H9 (cell line): ENCODE data around the gene FYN. TPM values are rescaled to one million over a fixed set of nuclear protein-coding genes. Genes with fewer than 3 reads are reported as not detected.

Source experiments
- DNase-seq: peaks from one replicate; pipeline ENCODE4 v3.0.0-alpha.2; 2017
- H2AFZ ChIP-seq: one replicate; pipeline ENCODE4 v1.6.1; 2013; ENCODE audit warnings: mild to moderate bottlenecking, low read length, control low read depth, moderate library complexity
- H2AK5ac ChIP-seq: 2 replicates; pipeline ENCODE4 v1.6.1; 2013; ENCODE audit warnings: low read length, control low read depth, mixed read lengths; ENCODE audit not compliant: insufficient read length
- H2BK120ac ChIP-seq: one replicate; pipeline ENCODE4 v1.6.1; 2013; ENCODE audit warnings: low read depth, mild to moderate bottlenecking, low read length, control low read depth, inconsistent platforms; ENCODE audit not compliant: poor library complexity, severe bottlenecking
- H2BK12ac ChIP-seq: 2 replicates; pipeline ENCODE4 v1.6.1; 2013; ENCODE audit warnings: low read length, control low read depth, mixed read lengths, low read depth; ENCODE audit not compliant: insufficient read length
- H2BK15ac ChIP-seq: 2 replicates; pipeline ENCODE4 v1.6.1; 2013; ENCODE audit warnings: low read depth, low read length, control low read depth
- H2BK20ac ChIP-seq: one replicate; pipeline ENCODE4 v1.6.1; 2013; ENCODE audit warnings: low read depth, mild to moderate bottlenecking, low read length, control low read depth, inconsistent platforms; ENCODE audit not compliant: poor library complexity, severe bottlenecking
- H2BK5ac ChIP-seq: 2 replicates; pipeline ENCODE4 v1.6.1; 2013; ENCODE audit warnings: low read length, control low read depth, mixed read lengths; ENCODE audit not compliant: insufficient read length
- H3K14ac ChIP-seq: 2 replicates; pipeline ENCODE4 v1.6.1; 2013; ENCODE audit warnings: low read length, control low read depth; ENCODE audit not compliant: insufficient read depth
- H3K18ac ChIP-seq: 2 replicates; pipeline ENCODE4 v1.6.1; 2013; ENCODE audit warnings: low read depth, mild to moderate bottlenecking, mixed read lengths, low read length, control low read depth; ENCODE audit not compliant: insufficient read length
- H3K23ac ChIP-seq: 2 replicates; pipeline ENCODE4 v1.6.1; 2013; ENCODE audit warnings: low read length, control low read depth, mixed read lengths, low read depth; ENCODE audit not compliant: insufficient read length
- H3K23me2 ChIP-seq: 2 replicates; pipeline ENCODE4 v1.6.1; 2013; ENCODE audit warnings: low read depth, mild to moderate bottlenecking, mixed read lengths, low read length, control low read depth; ENCODE audit not compliant: insufficient read length, poor library complexity, severe bottlenecking
- H3K27ac ChIP-seq: 2 replicates; pipeline ENCODE4 v1.5.1; 2013; ENCODE audit warnings: low read length, control low read depth, mixed read lengths, low read depth; ENCODE audit not compliant: insufficient read length
- H3K27me3 ChIP-seq: 2 replicates; pipeline ENCODE4 v1.6.1; 2013; ENCODE audit warnings: low read length, control low read depth, inconsistent platforms; ENCODE audit not compliant: insufficient read depth
- H3K4ac ChIP-seq: 2 replicates; pipeline ENCODE4 v1.6.1; 2013; ENCODE audit warnings: low read depth, mild to moderate bottlenecking, control low read depth, inconsistent platforms, low read length, moderate library complexity
- H3K4me1 ChIP-seq: 2 replicates; pipeline ENCODE4 v1.6.1; 2013; ENCODE audit warnings: low read length, control low read depth, inconsistent platforms; ENCODE audit not compliant: insufficient read depth
- H3K4me2 ChIP-seq: 2 replicates; pipeline ENCODE4 v1.6.1; 2013; ENCODE audit warnings: low read length, control low read depth, mixed read lengths; ENCODE audit not compliant: insufficient read length, insufficient read depth
- H3K56ac ChIP-seq: 2 replicates; pipeline ENCODE4 v1.6.1; 2013; ENCODE audit warnings: low read depth, mild to moderate bottlenecking, mixed read lengths, low read length, control low read depth; ENCODE audit not compliant: insufficient read length
- H3K79me1 ChIP-seq: 2 replicates; pipeline ENCODE4 v1.6.1; 2013; ENCODE audit warnings: low read depth, mild to moderate bottlenecking, moderate library complexity, low read length, control low read depth, inconsistent platforms; ENCODE audit not compliant: insufficient read depth, poor library complexity, severe bottlenecking
- H3K79me2 ChIP-seq: 2 replicates; pipeline ENCODE4 v1.6.1; 2013; ENCODE audit warnings: low read length, control low read depth, inconsistent platforms; ENCODE audit not compliant: insufficient read depth
- H3K9ac ChIP-seq: 2 replicates; pipeline ENCODE4 v1.6.1; 2013; ENCODE audit warnings: low read length, control low read depth, mixed read lengths; ENCODE audit not compliant: insufficient read length; ENCODE audit errors: extremely low read depth
- H3K9me3 ChIP-seq: one replicate; pipeline ENCODE4 v1.6.1; 2013; ENCODE audit warnings: low read depth, low read length, inconsistent platforms; ENCODE audit not compliant: control insufficient read depth
- H3T11ph ChIP-seq: one replicate; pipeline ENCODE4 v1.6.1; 2013; ENCODE audit warnings: mild to moderate bottlenecking, low read length, control low read depth, inconsistent platforms
- H4K20me1 ChIP-seq: one replicate; pipeline ENCODE4 v1.6.1; 2013; ENCODE audit not compliant: control insufficient read depth, insufficient read length, insufficient read depth
- H4K5ac ChIP-seq: 2 replicates; pipeline ENCODE4 v1.6.1; 2013; ENCODE audit warnings: low read depth, mild to moderate bottlenecking, mixed read lengths, low read length, control low read depth; ENCODE audit not compliant: insufficient read length
- H4K8ac ChIP-seq: replicated peaks from 2 replicates; pipeline ENCODE4 v1.6.1; 2013; ENCODE audit warnings: low read length, control low read depth, mixed read lengths, low read depth; ENCODE audit not compliant: insufficient read length
- H4K91ac ChIP-seq: 2 replicates; pipeline ENCODE4 v1.6.1; 2013; ENCODE audit warnings: low read depth, mild to moderate bottlenecking, moderate library complexity, mixed read lengths, low read length, control low read depth; ENCODE audit not compliant: insufficient read length
- H3K27ac Mint-ChIP-seq, 3 experiments: 2 replicates in 2 of 3; 3 replicates in 1 of 3; pipeline ENCODE4 v1.8.0; 2020 to 2021; ENCODE audit warnings: mixed read lengths in 3 of 3, mild to moderate bottlenecking in 1 of 3, moderate library complexity in 1 of 3
- H3K27me3 Mint-ChIP-seq: 2 replicates; pipeline ENCODE4 v1.8.0; 2021; ENCODE audit warnings: low read depth, mild to moderate bottlenecking, moderate library complexity, mixed read lengths
- H3K36me3 Mint-ChIP-seq, 3 experiments: 2 replicates in 2 of 3; 3 replicates in 1 of 3; pipeline ENCODE4 v1.8.0; 2020 to 2021; ENCODE audit warnings: low read depth in 3 of 3, mixed read lengths in 3 of 3; ENCODE audit not compliant: insufficient read depth in 1 of 3
- H3K4me1 Mint-ChIP-seq, 2 experiments: 2 replicates each; pipeline ENCODE4 v1.8.0; 2020; ENCODE audit warnings: mixed read lengths in 2 of 2
- H3K4me3 Mint-ChIP-seq, 2 experiments: 2 replicates in 1 of 2; 3 replicates in 1 of 2; pipeline ENCODE4 v1.8.0; 2020 to 2021; ENCODE audit warnings: mild to moderate bottlenecking in 2 of 2, mixed read lengths in 2 of 2, moderate library complexity in 1 of 2
- H3K9me3 Mint-ChIP-seq, 2 experiments: 2 replicates in 1 of 2; 3 replicates in 1 of 2; pipeline ENCODE4 v1.8.0; 2020; ENCODE audit warnings: mild to moderate bottlenecking in 2 of 2, mixed read lengths in 2 of 2, moderate library complexity in 1 of 2
- WGBS: extraction: QIAGEN DNeasy Blood & Tissue Kit; methylation state at CpG from one replicate; pipeline ENCODE4 v1.1.7; 2013; ENCODE audit warnings: missing lambda C conversion rate, low lambda C conversion rate, mixed read lengths; ENCODE audit not compliant: insufficient read length; ENCODE audit errors: extremely low coverage; 5-methylcytosine and 5-hydroxymethylcytosine counted together
- total RNA-seq: library from RNA; stranded (reverse); gene quantifications from 2 replicates; pipeline ENCODE4 v1.2.1, GENCODE V29; 2021
- TF ChIP-seq, protein P1 (sequence below): fragments of 200-600 bp; sonication (generic); conservative IDR thresholded peaks from 3 replicates; pipeline ENCODE4 v1.8.0; 2021; ENCODE audit warnings: antibody characterized with exemption, mild to moderate bottlenecking

The FYN gene
- total RNA-seq, 1 experiment from 2014 or later: 64.8 TPM

DNA sequence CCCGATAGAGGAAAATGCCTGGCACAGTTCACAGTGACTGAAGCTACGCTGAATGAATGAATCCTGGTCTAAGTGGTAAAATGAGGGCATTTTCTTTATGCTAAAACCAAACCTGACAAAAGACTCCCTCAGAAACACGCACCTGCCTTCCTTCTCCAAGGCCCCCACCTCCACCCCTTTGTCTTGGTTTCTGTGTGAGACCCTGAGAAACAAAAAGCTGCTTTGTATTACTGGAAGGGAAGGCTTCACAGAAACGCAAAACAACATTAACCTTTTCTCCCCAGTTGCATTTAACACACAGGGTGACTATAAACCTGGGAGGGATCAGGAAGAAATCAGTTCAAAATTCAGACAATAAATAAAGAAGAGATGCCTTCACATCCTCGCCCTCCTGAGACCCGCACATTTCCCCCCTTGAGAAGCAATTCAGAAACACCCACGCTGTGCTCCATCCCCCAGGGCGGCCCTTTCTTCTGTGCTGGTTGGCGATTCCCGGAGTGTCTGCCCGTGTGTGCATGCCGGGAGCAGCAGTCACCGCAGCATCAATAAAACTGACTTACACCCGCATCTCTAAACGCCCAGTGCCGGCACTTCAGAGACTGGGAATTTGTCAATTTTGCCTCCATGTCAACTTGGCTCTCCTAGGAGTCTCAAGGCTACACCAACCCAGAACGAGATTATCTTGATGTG lies 200.3 kb downstream of the FYN start:
- no peak overlapping the region for H4K8ac ChIP-seq
- H3K56ac ChIP-seq: no peak overlapping the region
- H2AFZ ChIP-seq: no peak overlapping the region
- H3K27me3 ChIP-seq: no peaks in the 10 kb centered on the region
- H2BK20ac ChIP-seq: no peak overlapping the region
- H3K9me3 ChIP-seq: no peaks in the 10 kb centered on the region
- no peak overlapping the region for H4K91ac ChIP-seq
- no peak for DNase-seq
- H2BK5ac ChIP-seq: no peak overlapping the region
- TF ChIP-seq, protein P1, sequence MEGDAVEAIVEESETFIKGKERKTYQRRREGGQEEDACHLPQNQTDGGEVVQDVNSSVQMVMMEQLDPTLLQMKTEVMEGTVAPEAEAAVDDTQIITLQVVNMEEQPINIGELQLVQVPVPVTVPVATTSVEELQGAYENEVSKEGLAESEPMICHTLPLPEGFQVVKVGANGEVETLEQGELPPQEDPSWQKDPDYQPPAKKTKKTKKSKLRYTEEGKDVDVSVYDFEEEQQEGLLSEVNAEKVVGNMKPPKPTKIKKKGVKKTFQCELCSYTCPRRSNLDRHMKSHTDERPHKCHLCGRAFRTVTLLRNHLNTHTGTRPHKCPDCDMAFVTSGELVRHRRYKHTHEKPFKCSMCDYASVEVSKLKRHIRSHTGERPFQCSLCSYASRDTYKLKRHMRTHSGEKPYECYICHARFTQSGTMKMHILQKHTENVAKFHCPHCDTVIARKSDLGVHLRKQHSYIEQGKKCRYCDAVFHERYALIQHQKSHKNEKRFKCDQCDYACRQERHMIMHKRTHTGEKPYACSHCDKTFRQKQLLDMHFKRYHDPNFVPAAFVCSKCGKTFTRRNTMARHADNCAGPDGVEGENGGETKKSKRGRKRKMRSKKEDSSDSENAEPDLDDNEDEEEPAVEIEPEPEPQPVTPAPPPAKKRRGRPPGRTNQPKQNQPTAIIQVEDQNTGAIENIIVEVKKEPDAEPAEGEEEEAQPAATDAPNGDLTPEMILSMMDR: no peak
- H3K9me3 Mint-ChIP-seq: no peaks in the 10 kb centered on the region
- H3K23ac ChIP-seq: no peak overlapping the region
- no peak overlapping the region for H4K5ac ChIP-seq
- H3K27ac ChIP-seq: no peak overlapping the region
- H3K14ac ChIP-seq: no peak overlapping the region
- no peak overlapping the region for H2BK12ac ChIP-seq
- no peak overlapping the region for H3K18ac ChIP-seq
- H3K4ac ChIP-seq: no peak overlapping the region
- no peaks in the 10 kb centered on the region for H3K23me2 ChIP-seq
- H3K79me1 ChIP-seq: no peaks in the 10 kb centered on the region
- H2BK120ac ChIP-seq: no peak overlapping the region
- H3K4me3 Mint-ChIP-seq: no peak overlapping the region; a peak in 1 of 5 replicates
- H4K20me1 ChIP-seq: no peaks in the 10 kb centered on the region
- WGBS: no CpG with 5 or more reads among the region's 17 CpGs
- H3K27ac Mint-ChIP-seq: peak overlapping the region in 2 of 3 experiments; percentile 59 to 95; a peak in 4 of 7 replicates
- H3K9ac ChIP-seq: no peak overlapping the region
- no peaks in the 10 kb centered on the region for H3K79me2 ChIP-seq
- H3K4me1 ChIP-seq: peaks cover 9% of the 10 kb centered on the region; the same call in 1 of the 2 replicates
- no peak overlapping the region for H3T11ph ChIP-seq
- H3K36me3 Mint-ChIP-seq: peaks cover 7 to 24% (median 15%) of the 10 kb centered on the region in 3 experiments; a peak in 6 of 7 replicates
- no peak overlapping the region for H2BK15ac ChIP-seq
- peaks cover 35 to 50% of the 10 kb centered on the region in 2 experiments for H3K4me1 Mint-ChIP-seq
- no peak overlapping the region for H2AK5ac ChIP-seq
- H3K4me2 ChIP-seq: no peak overlapping the region
- H3K27me3 Mint-ChIP-seq: no peaks in the 10 kb centered on the region; the same call in 1 of the 2 replicates
